HG03558 (cell line): ENCODE measurements around the gene DGKQ.

ENCODE experiments used
- ATAC-seq: cut with Tn5 transposase; IDR thresholded peaks from one replicate; pipeline ENCODE4 v1.9.1; 2021; ENCODE audit warnings: moderate number of reproducible peaks; ENCODE audit not compliant: unreplicated experiment; ENCODE audit errors: extremely low read depth

Gene DGKQ

DNA sequence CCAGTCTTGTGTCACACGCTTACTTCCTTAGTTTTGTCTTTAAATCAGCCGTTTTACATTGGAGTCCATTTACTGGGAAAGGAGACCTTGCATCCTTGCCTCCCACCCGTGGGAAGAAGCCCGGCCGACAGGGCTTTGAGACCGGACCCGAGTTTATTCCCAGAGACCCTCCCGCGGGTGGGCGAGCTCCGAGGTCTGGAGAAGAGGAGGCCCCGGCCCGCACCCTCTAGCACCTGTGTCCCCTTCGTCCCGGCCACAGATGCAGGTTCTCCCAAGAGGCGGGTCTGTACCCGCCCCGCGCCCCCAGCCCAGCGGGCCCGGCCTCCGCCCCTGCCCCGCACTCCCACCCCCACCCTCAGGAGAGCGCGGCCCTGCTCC lies 23.6 kb upstream of the DGKQ start:
- ATAC-seq: no peak

DNA sequence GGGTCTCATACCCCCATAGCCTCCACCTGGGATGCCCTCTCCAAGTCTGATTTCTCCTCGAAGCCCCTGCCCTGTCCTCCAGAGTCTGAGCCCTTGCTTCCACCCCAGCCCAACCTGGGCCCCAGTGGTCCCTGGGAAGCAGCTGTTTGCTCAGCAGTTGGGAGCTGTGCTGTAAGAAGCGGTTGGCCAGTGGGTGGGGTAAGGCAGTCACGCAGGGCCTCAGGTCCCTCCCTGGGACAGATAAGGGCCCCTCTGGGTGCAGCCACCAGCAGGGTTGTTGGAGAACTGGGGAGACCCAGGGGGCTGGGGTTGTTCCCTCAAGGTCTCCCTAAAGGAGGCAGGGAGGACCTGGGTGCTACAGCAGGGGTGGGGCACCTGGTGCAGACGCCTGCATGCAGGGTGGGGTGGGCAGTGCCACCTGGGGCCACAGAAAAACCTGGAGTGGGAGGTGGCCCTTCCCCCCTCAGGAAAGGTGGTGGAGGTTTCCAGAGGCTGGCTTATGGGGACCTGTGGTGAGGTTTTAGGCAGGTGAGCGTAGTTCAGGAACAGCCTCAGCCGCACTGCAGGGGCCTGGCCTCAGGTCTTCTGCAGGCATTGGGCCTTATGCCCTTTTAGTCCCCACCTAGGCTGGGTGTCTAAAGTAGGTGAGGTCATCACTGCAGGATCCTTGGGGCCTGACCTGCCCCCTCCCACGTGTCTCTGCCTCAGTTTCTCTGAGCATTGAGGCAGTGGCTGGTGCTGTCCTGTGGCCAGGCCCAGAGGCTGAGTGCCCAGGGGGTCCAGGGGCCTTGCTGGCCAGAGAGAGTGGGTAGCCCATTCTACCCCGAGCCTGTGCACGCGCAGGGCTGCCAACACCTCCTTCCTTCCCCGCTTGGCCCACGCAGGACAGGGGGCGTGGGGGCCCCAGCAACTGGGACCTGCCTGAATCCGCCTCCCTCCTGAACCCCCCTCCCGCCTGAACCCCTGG lies 22.9 kb upstream of the DGKQ start:
- no peak for ATAC-seq

DNA sequence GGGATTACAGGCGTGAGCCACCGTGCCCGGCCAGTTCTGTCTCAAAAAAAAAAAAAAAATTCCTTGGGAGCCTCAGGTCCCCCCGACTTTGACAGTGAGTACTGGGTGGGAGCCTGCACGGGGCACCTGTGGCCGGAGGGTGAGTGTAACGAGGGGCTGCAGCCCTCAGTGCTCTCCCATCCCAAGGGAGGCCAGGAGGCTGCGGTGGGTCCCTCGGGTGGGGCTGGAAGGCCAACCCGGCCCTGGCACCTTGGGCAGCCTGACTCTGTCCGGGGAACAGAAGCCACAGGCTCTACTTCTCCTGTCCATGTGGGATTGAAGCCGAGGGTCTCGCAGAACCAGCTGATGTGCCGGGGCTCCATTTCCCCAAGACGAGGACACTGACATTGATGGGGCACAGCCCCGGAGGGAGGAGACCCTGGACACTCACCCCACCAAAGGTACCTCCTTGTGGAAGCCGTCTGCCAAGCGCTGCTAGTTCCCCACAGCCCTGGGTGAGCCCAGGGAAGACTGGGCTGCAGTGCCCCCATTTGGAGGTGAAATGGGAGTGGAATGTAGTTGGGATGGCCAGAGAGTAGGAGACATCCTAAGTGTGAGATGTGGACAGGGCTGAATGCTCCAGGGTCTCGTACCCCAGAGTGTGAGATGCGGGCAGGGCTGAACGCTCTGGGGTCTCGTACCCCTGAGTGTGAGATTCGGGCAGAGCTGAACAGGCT lies 22.1 kb upstream of the DGKQ start:
- ATAC-seq: no peak

DNA sequence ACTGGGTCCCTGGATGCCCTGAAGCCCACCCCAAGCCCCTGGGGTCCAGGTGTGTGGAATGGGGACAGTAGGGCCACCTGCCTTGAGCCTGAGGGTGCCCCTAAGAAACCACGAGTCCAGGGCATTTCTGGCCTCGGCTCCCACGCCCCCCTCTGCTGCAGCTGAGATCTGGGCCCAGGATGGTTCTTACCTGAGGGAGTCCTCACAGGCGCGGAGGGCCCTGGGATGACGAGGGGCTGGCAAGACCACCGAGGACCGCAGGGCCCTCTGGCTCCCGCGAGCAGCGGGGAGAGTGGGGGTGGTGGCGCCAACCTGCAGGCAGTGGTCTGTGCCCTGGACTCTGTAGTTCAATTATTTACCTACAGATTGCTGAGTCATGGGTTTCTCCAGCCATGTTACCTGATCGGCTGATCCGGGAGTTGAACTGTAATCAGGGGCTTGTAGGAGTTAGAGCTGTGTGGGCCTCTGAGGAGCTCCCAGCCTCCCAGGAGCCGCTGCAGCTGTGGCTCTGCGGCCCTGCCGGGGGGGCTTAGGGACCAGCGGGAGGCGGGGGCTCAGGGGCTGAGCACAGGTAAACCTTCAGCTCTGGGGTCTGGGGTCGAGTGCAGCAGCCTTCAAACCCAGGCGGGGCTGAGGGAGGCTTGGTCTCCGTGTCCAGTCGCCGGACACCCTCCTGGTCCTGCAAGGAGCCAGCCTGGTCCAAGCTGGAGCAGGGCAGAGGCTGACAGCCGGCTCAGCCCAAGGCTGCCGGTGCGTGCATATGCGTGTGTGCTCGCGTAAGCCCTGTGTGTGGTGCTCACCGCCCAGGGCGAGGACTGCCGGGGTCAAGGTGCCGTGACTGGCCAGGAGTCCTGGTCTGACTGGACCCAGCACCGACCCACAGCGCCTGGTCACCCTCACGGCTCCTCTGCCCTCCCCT lies 20.0 kb upstream of the DGKQ start, which contains the start of gene SLC26A1:
Gene SLC26A1, minus strand, starts transcription at position 294 of the 919 bp plus-strand sequence. CDS start 1,701 bp downstream, outside the sequence.
- ATAC-seq: no peak

DNA sequence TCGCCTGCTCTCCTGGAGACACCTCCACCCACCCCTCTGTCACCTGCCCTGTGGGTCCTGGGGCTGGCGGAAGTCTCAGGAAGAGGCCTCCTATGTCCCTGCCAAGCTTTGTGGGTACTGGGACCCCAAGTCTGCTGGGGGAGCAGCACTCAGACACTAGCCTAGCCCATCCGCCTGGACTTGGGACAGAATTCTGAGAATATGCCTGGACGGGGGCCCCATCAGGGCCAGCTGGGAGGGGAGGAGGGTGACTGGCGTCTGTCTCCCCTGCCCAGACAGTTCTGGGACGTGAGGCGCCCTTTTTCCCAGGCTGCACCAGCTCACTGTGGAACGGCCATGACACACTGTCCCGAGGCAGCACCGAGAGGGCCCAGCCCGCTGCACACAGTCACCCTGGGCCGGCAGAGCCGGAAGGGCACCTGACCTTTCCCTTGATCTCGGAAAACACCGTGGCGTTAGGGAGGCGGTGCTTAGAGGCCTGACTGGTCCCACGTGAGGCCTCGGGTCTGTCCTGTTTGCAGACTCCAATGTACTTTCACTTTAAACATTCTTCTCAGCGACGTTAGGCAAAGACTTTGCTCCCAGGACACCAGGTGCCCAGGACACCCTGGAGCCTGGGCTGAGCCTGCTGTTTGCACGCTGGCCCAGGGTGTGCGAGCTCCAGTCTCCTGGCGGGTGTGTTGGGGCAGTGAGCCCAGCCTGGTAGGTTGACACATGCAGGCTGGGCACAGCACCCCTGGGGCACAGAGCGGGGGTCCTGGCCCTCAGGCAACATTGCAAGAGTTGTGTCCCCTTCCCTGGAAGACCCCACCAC lies 19.1 kb upstream of the DGKQ start:
- ATAC-seq: no peak

GRCh38 chr4:991451-992296 lies 18.3 kb upstream of the DGKQ start:
- ATAC-seq: no peak

DNA sequence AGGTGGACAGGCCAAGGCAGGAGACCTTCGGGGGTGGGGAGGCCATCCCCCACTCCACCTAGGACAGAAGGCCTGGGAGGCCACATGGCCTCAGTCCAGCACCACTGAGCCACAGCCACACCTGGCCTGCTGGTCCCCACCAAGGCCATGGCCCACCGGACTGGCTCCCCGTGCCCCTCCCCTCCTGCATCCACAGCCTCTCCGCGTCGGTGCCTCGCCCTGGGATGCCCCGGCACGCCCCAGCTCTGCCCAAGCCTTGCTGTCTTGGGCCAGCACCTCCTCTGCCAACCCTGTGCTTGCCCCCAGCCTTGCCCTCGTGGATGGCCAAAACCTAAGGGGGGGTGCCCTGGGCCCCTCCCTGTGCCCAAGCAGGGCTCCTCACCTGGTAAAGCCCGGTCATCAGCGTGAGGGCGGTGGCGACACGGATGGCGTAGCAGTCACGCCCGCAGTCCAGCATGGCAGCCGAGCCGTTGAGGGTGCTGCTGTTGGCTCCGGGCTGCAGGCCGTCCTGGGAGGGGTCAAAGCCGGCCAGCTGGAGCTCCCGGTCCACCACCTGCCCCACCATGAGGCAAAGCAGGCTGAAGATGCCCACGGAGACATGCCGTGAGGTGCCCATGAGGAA lies 17.5 kb upstream of the DGKQ start:
- ATAC-seq: no peak

DNA sequence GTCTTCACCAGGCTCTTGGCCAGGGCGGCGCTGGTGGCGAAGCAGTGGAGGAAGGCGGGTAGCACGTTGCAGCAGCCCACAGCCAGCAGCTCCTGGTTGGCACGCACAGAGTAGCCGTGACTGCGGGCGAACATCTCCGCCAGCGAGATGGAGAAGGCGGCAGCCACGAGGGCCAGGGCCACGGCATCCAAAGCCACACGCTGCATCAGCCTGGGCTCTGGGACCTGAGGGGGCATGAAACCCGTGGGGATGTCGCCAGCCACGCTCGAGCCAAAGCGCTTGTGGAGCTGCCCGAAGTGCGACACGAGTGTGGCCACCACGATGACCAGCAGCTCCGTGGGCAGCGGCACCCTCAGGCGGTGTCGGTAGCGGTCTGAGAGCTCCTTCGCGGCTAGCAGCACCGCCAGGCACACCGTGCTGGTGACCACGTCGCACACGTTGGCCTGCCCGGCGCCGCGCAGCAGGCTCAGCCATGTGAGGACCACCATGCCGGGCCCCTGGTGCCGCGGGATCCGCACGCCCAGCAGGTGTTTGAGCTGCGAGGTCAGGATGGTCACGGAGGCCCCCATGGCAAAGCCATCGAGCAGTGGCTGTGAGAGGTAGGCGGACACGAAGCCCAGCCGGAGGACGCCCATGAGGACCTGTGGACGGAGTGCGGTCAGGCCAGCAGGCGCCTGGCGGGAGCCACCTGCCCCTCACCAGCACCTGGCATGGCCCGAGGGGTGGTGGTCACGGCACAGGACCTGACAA lies 16.5 kb upstream of the DGKQ start:
- no peak for ATAC-seq

- ATAC-seq: no peak
Measured at GRCh38 chr4:988726-989721, 15.7 kb upstream of the DGKQ start.

DNA sequence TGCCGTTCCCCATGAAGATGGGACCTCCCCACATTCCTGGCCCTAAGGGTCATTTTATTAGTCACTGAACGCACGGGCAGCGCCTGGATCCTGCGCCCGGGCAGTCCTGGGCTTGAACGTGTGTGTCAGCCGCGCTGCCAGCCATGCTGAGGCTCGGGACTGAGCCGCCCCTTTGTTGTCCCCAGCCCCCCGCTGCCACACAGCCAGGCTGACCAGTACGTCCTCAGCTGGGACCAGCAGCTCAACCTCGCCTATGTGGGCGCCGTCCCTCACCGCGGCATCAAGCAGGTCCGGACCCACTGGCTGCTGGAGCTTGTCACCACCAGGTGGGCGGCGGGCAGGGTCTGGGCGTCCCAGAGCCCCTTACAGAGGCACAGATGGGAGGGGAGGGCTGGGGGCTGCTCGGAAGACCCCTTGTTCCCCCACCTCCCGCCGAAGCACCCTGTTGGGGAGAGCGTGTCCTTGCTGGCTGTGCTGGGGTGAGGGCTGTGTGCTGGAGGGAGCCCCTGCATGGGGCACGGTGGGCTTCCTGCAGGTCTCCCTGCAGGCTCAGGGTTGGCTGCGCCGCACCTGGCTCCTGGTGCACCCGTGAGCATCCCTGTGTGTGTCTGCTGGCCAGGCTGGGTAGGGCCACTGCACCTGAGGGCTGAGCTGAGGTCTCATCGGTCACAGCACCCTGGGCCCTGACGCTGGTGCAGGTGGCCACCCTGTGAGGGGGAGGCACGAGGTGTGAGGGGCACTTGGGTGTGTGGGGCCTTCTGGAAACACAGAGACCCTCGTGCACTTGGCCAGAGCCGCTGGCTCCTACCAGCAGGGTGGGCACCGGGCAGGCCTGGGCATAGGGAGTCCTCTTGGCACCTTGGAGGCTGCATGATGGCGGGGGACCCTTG lies 14.5 kb upstream of the DGKQ start:
- ATAC-seq: no peak

DNA sequence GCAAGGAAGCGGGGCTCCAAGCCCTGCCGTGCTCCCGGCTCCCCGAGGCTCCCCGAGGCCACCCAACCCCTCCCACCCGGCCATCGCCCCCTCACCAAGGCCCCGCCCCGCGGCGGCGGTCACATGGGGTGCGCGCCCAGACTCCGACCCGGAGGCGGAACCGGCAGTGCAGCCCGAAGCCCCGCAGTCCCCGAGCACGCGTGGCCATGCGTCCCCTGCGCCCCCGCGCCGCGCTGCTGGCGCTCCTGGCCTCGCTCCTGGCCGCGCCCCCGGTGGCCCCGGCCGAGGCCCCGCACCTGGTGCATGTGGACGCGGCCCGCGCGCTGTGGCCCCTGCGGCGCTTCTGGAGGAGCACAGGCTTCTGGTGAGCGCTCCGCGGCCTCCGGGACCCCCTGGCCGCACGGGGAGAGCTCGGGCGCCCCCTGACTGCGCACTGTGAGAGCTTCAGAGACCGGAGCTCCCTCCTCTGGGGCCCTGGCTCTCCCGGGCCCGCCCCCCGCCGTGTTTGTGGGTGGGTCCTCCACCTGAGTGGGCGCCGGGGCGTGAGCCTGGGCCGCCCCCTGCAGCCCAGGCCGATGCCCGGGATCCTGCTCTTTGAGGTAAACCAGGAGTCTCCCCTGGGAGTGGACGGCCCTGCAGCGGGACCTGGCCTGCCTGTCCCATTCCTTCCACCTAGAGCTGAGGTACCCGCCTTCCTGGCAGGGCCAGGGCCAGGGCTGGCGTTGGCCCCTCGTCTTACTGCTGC lies 13.7 kb upstream of the DGKQ start, which contains the start of gene IDUA:
Gene IDUA, plus strand, starts transcription at position 166 of the 745 bp plus-strand sequence. Its CDS starts 41 bp downstream, at position 207.
- no peak for ATAC-seq

- no peak for ATAC-seq
Measured at GRCh38 chr4:986428-986878, 13.1 kb upstream of the DGKQ start.

GRCh38 chr4:985123-985830 lies 11.9 kb upstream of the DGKQ start:
- ATAC-seq: no peak
